Ramos (cell line): ENCODE results near the gene HBB.
"Not testable (repeated sequence)": the region's sequence is repeated elsewhere in the genome, so short reads cannot be mapped to it uniquely, and the experiment has no call there.

Experiments used
- in situ Hi-C: fragments of 300-500 bp; cut with MboI; formaldehyde crosslinking; loops from one replicate; pipeline ENCODE4 v1.14.3; 2022; ENCODE audit warnings: low sequenced_read_pairs; ENCODE audit not compliant: unreplicated experiment

HBB gene

DNA sequence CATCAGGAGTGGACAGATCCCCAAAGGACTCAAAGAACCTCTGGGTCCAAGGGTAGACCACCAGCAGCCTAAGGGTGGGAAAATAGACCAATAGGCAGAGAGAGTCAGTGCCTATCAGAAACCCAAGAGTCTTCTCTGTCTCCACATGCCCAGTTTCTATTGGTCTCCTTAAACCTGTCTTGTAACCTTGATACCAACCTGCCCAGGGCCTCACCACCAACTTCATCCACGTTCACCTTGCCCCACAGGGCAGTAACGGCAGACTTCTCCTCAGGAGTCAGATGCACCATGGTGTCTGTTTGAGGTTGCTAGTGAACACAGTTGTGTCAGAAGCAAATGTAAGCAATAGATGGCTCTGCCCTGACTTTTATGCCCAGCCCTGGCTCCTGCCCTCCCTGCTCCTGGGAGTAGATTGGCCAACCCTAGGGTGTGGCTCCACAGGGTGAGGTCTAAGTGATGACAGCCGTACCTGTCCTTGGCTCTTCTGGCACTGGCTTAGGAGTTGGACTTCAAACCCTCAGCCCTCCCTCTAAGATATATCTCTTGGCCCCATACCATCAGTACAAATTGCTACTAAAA lies at the start of gene HBB:
Gene HBB (minus strand): TSS at position 340 of the 579 bp plus-strand sequence. CDS start 50 bp downstream, at position 290.
- in situ Hi-C loops = no loop called here

DNA sequence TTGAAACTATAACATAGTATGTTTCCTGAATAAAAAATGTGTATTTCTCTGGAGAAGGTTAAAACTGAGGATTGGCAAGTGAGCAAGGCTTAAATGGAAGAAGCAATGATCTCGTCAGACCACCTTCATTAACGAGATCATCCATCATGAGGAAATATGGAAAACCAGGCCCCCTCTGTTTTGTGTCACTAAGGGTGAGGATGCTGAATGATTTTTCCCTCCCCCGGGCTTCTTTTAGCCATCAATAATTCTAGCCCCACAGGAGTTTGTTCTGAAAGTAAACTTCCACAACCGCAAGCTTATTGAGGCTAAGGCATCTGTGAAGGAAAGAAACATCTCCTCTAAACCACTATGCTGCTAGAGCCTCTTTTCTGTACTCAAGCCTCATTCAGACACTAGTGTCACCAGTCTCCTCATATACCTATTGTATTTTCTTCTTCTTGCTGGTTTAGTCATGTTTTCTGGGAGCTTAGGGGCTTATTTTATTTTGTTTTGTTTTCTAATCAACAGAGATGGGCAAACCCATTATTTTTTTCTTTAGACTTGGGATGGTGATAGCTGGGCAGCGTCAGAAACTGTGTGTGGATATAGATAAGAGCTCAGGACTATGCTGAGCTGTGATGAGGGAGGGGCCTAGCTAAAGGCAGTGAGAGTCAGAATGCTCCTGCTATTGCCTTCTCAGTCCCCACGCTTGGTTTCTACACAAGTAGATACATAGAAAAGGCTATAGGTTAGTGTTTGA lies 48.7 kb upstream of the HBB start:
- in situ Hi-C loops = no loop called here

DNA sequence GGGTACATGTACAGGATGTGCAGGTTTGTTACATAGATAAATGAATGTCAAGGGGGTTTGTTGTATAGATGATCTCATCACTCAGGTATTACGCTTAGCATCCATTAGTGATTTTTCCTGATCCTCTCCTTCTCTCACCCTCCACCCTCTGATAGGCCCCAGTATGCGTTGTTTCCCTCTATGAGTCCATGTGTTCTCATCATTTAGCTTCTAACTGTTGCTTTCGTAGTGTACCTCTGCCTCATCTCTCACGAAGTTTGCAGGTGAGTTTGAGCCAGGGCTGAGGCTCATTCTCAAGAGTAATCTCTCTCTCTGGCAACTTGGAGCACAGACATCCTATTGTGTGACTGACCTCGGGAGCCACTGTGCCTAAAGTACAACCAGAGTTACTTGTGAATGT lies 47.5 kb upstream of the HBB start:
- in situ Hi-C loops = no loop called here

DNA sequence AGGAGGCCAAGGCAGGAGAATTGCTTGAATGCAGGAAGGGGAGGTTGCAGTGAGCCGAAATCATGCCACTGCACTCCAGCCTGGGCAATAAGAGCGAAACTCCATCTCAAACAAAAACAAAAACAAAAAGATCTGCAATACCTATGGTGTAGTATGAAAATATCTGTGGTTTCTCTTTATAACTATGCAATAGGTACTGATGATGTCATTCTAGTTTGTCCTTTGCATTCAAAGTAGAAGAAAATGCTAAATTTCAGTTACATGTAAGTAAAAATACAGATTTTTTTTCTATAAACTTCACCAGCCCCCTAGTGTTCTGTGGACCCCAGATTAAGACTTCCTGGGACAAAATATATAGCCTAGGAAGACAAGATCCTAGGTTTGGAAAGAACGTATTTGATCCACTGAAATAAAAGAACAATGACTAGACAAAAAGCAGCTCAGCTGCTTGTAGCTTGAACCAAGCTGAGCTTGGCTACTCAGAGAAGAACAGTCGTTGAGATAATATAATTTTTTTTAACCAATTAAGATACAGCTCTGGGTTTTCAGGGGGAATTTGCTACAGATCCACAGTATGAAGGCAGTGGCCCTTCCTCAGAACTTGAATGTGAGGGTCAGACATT lies 45.6 kb upstream of the HBB start:
- in situ Hi-C loops = no loop called here

DNA sequence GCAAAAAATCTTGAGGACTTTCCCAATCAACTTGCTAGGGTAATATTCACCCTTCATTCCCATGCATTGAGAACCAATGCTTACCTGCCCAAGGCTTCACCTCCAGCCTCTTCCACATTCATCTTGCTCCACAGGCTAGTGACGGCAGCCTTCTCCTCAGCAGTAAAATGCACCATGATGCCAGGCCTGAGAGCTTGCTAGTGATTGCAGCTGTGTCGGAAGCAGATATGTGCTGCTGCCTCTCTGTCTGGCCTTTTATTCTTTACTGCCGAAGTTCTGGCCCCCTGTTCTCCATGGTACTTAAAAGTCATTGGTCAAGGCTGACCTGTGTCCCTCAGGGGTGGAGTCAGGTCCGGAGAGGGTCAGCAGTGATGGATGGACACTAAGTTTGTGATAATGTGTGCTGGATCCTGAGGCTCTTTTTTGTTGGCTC lies 42.9 kb upstream of the HBB start, which contains the start of gene HBE1:
Gene HBE1 (minus strand): TSS at position 231 of the 433 bp plus-strand sequence. CDS start 55 bp downstream, at position 176.
- in situ Hi-C loops = no loop called here

DNA sequence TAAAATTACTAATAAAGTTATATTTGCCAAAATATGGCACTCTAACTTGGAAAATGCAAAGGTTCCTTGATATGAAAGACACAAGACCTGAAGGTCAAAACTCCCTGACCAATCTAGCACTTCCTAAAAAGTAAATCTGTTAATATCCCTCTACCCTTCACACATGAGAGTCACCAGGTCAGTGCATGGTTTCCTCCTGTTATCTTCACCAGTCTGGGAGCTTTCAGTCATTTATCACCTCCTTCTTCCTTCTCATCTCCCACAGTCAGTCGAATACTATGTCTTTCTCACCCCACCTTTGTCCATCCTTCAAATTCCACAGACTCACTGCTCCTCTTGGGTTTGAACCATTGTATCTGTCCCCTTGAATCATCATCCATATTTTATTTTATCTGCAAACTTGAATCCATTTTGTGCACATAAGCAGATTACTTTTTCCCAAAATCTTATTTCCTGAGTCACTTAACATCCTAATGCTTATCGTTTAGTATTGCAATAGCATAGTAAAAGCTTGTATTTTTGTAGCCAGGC lies 40.2 kb upstream of the HBB start:
- in situ Hi-C loops = no loop called here

DNA sequence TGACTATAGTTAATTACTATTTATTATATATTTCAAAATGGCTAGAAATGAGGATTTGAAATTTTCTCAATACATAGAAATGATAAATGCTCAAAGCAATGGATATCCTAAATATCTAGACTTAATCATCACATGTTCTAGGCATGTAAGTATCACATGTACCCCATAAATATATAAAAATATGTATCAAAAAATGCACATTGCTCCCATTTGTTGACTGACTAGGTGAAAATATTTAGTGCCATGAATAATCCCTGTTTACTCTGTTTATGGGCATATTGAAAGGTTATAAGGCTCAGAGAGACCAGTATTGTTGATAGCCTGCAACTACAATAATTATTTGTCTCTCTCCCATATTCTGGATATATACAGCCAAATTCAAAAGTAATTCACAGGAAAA lies 39.7 kb upstream of the HBB start:
- in situ Hi-C loops = no loop called here

DNA sequence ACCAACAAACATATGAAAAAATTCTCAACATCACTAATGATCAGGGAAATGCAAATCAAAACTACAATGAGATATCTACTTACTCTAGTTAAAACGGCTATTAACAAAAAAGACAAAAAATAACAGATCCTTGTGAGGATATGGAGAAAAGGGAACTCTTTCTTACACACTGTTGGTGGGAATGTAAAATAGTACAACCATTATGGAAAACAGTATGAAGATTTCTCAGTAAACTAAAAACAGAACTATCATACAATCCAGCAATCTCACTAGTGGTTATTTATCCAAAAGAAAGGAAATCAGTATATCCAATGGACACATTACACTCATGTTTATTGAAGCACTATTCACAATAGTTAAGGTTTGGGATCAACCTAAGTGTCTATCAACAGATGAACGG lies 39.0 kb upstream of the HBB start:
- in situ Hi-C loops = no loop called here

DNA sequence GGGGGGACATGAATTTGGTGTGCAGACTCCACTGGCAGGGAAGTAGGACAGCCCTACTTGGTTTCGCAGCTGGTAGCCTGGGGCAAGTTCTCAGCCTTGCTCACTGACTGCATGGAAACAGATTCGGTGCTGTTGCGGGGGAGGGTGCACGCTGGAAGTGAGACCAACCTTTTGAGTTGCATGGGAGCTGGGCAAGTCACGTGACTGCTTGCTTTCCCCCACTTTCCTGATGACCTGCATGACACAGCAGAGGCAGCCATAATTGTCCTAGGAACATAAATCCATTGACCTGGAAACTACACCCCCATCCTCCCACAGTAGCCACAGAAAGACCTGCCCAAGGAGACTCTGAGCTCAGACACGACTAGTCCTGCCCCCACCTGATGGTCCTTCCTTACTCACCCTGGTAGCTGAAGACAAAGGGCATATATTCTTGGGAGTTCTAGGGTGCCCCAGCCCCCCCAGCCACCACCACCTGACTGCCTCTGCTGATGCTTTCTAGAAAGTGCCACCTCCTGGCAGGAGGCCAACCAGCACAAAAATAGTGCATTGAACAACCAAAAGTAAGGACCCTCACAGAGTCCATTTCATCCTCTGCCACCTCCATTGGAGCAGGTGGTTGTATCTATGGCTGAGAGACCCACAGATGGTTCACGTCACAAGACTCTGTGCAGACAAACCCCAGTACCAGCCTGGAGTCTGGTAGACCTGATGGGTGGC lies 31.8 kb upstream of the HBB start:
- in situ Hi-C loops = no loop called here

DNA sequence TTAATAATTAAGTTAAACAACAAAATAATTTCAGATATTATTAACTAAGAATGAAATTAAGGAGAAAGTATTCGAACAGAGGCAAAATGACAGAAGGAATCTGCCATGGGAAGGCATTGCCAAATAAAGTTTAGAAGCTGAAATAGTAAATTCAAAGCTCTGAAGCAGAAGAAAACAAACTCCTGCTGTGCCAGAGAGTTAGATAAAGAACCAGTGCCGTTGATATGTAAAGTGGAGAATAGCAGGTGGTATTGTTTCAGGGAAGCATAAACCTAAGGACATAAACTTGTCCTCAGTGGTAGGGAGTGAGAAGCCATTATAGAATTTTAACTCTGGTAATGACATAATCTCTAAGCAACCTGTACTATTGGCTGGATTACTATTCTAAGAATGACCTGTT lies 30.4 kb upstream of the HBB start:
- in situ Hi-C loops = no loop called here

DNA sequence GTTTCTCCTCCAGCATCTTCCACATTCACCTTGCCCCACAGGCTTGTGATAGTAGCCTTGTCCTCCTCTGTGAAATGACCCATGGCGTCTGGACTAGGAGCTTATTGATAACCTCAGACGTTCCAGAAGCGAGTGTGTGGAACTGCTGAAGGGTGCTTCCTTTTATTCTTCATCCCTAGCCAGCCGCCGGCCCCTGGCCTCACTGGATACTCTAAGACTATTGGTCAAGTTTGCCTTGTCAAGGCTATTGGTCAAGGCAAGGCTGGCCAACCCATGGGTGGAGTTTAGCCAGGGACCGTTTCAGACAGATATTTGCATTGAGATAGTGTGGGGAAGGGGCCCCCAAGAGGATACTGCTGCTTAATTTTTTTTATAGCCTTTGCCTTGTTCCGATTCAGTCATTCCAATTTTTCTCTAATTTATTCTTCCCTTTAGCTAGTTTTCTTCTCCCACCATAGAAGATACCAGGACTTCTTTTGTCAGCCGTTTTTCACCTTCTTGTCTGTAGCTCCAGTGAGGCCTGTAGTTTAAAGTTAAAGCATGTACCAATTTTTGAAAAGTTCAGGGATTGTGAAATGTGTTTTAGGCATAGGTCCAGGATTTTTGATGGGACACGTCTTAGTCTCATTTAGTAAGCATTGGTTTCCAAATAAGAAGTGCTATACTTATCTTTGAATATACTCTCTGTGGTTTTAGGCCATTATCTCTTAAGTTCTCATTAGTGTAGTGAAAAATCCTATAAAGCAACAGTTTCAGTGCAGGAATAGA lies 28.0 kb upstream of the HBB start, which contains the start of gene HBG2:
Gene HBG2 (minus strand): TSS at position 136 of the 768 bp plus-strand sequence. CDS start 53 bp downstream, at position 83.
- in situ Hi-C loops = not testable (repeated sequence)

DNA sequence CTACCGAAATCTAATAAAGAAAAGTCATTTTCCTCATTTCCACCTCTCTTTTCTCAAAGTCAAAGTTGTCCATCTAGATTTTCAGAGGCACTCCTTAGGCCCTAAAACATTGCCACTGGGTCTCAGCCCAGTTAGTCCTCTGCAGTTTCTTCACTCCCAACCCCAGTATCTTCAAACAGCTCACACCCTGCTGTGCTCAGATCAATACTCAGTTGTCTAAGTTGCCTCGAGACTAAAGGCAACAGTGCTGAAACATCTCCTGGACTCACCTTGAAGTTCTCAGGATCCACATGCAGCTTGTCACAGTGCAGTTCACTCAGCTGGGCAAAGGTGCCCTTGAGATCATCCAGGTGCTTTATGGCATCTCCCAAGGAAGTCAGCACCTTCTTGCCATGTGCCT lies 27.2 kb upstream of the HBB start:
- in situ Hi-C loops = not testable (repeated sequence)

DNA sequence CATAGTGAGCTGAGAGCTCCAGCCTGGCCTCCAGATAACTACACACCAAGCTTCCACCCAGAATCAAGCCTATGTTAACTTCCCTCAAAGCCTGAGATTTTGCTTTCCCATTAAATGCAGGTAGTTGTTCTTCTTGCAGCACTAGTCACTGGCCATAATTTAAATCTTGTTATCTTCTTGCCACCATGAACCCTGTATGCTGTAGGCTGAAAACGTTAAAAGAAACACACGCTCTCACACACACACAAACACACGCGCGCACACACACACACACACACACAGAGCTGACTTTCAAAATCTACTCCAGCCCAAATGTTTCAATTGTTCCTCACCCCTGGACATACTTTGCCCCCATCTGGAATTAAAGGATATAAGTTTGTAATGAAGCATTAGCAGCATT lies 26.6 kb upstream of the HBB start:
- in situ Hi-C loops = not testable (repeated sequence)

DNA sequence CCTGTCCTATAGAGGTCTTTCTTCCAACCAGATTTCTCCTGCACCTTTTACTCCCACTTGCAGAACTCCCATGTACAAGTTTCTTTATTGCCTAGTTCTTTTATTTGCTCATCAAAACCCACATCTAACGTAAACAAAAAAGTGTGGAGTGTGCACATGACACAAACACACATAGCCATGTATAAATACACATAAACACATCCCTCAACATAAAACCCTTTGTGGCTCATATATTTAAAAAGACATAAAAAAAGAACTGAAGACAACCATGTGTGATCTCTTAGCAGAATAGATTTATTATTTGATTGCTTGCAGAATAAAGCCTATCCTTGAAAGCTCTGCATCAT lies 26.0 kb upstream of the HBB start:
- in situ Hi-C loops = no loop called here

DNA sequence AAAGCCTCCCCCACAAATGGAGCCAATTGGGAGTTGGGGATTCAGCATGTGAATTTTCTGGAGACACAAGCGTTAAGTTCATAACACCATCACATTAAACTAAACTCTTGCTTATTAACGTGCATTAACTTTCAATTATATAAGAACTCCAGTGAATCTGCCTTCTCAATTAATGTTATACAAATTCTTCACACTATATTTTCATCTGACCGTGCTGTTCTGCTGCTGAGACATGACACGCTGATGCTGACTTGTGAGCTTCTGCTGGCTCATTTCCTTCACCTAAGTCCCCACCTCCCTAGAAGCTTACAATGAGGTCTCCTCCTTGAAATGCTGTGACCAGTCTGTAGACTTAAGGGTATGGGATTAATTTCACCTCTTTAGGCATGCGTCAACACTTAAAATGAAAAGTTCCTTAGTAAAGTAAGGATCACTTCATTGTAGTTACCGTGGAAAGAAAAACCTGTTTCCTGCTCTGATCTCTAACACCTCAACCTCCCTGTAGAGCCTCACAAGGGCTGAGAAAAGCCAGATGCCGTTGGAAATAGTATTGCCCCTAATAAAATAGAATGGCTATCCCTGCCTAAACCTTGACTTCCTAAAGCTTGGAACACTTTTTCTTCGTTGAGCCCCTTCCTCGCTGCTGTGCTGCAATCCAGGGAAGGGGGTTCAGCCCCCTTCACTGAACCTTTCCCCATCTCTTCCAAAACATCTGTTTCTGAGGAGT lies 25.5 kb upstream of the HBB start:
- in situ Hi-C loops = no loop called here

DNA sequence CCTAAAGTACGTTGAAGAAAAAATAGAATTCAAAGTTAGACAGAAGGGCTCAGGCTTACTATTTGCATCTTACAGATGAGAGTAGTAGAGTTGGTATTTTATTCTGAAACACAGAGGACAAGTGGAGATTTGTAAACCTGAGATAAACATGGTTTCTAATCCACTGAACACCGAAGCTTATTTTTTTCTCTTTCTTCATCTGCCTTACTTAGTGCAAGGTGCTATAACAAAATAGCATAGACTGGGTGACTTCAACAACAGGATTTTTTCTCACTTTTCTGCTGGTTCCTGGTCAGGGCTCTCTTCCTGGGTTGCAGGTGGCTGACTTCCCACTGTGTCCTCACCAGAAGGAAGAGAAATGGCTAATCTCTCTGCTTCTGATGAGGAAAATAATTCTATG lies 24.9 kb upstream of the HBB start:
- in situ Hi-C loops = no loop called here

DNA sequence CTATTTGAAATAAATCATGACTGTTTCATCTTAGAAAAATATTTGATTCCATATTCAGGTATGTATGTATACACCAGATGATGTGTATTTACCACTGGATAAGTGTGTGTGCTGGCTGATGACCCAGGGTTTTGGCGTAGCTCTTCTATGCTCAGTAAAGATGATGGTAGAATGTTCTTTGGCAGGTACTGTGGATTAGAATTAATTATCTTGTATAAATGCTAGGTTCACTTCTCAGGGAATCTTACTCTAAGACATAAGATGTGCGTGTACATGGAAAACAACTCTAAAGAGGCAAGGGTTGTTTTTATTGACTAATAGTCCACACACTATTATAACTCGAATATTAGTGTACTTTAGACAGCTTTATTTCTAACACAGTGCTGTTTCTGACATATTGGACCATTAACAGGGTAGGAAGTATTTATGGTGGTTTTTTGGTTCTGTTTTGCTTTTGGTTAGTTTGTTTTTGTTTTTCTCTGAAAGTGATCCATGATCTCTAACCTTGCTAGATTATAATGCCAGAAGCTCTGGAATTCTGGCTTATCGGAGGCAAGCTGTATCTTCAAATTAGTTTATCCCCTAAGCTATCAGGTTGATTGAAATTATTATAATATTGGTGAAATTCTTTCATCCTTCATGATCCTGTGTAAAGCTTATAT lies 23.8 kb upstream of the HBB start:
- in situ Hi-C loops = no loop called here

DNA sequence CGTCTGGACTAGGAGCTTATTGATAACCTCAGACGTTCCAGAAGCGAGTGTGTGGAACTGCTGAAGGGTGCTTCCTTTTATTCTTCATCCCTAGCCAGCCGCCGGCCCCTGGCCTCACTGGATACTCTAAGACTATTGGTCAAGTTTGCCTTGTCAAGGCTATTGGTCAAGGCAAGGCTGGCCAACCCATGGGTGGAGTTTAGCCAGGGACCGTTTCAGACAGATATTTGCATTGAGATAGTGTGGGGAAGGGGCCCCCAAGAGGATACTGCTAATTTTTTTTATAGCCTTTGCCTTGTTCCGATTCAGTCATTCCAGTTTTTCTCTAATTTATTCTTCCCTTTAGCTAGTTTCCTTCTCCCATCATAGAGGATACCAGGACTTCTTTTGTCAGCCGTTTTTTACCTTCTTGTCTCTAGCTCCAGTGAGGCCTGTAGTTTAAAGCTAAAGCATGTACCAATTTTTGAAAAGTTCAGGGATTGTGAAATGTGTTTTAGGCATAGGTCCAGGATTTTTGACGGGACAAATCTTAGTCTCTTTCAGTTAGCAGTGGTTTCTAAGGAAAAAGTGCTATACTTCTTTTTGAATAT lies 23.0 kb upstream of the HBB start, which contains the start of gene HBG1:
Gene HBG1 (minus strand): TSS at position 51 of the 590 bp plus-strand sequence. CDS start 53 bp downstream, outside the sequence.
- in situ Hi-C loops = not testable (repeated sequence)
